ENCODE data around the gene TRIO.

The TRIO gene

DNA sequence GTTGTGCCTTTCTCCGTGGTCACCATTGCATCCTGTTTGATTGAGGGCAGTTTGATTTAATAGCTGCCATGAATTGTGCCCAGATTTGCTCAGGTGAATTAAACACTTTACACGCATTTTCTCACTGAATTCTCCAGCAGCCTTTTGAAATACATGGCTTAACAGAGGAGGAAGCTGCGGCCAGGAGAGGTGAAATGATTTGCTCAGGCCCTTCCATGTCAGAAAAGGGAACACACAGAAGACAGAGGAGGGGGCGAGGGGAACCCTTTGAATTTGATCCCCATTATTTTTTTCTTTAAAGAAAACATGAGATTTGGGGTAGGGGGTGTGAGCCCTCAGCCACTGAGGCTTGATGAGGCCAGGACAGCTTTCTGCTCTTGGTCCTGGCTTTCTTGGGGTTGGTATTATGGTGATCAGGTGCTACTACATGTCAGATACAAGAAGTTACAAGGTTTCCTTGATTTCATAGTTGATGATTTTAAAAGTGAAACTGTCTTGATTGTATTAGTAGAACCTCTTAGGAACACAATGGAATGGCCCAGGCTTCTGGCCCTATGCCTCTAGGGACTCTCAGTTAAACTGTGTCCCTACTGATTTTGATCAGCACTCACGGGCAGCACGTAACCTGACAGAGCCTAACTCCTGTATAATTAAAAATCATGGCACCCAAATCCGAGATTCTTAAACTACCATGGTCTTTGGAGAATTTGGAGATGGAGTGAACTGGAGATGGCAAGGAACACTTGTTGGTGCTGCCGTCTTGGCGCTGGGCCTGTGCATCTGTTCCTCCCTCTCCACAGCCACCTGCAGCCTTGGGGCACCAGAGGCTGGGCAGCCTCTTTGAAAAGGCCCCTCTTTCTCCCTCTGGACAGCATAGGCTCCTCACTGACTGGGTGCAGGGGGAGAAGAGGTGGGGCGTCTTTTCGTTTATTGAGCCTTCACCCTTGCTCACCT lies 107.9 kb downstream of the TRIO start:
- Mint-ChIP-seq H3K27ac (peak overlapping the region; percentile 62), H3K27me3 (no peaks in the 10 kb centered on the region), H3K9me3 (peaks cover 2 to 3% of the 10 kb centered on the region in 2 donors), H3K4me3 (peak overlapping the region in 1 of 2 donors; percentile 3), H3K4me1 (peaks cover 44 to 64% of the 10 kb centered on the region in 2 donors), H3K36me3 (peaks cover 6 to 12% of the 10 kb centered on the region in 2 donors)
- ATAC-seq (replicated peaks) (peak; percentile 62 to 68), DNase-seq (no peak)

DNA sequence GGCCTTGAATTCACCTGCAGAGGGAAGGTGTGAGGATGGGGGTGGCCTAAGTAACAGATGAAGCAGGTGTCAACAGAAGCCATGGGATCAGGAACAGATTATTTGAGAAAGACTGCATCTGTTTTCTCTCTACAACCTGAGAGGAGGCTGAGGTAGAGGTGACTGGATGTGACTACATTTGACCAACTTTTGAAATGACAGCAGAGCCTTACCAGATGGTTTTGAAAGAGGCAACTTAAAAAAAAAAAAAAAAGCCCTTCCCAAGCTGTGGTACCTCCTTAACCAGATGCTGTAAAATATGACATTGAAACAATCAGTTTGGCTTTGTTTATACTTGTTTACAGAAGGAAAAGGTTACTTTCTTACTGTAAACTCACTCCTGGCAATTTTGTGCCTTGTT lies 108.6 kb downstream of the TRIO start:
- H3K27me3 Mint-ChIP-seq, result no peaks in the 10 kb centered on the region
- ATAC-seq (replicated peaks) (peak; percentile 38), DNase-seq (no peak)
- peaks cover 5 to 8% of the 10 kb centered on the region in 2 donors for H3K9me3 Mint-ChIP-seq
- H3K4me3 Mint-ChIP-seq, result no peak overlapping the region
- peaks cover 43 to 65% of the 10 kb centered on the region in 2 donors for H3K4me1 Mint-ChIP-seq
- peaks cover 10 to 17% of the 10 kb centered on the region in 2 donors for H3K36me3 Mint-ChIP-seq
- H3K27ac Mint-ChIP-seq, result no peak overlapping the region

DNA sequence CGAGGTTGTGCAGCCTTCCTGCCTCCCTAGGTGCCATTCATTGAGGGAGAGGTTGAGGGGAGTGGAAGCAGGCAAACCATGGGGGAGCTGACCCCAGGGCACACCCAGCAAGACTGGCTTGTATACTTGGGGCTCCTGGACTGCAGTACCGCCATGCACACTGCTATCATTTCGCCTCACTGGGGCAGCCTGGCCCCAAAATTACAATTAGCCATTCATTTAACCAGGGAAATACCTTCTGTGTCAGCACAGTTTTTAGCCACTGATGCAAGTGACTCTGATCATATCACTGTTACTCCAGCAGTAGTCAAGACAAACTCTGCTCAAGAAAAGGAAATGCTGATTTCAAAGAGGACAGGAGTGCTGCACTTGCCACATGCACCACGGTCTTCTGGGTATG lies 109.7 kb downstream of the TRIO start:
- Mint-ChIP-seq H3K27ac (no peak overlapping the region), H3K36me3 (peaks cover 15 to 18% of the 10 kb centered on the region in 2 donors), H3K4me1 (peaks cover 46 to 70% of the 10 kb centered on the region in 2 donors)

DNA sequence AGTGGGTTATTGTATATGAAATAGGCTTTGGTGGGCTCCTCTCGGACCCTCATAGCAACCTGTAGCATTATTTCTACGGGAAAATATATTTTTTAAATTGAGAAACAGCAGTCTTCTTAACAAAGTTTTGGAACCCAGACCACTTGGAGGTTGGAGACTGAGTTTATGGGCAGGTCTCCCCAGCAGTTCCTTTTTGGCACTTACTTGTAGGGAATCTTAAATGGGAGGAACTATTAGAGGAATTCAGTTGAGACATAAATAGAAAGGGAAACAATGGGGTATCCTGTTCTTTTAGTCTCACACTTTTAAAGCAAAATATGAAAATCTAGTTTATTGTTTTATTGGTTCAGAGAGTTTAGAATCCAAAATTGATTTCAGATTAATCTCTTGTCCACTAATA lies 111.5 kb downstream of the TRIO start:
- no peak overlapping the region for H3K4me3 Mint-ChIP-seq
- no peak for DNase-seq
- H3K9me3 Mint-ChIP-seq, result peaks cover 8 to 10% of the 10 kb centered on the region in 2 donors
- H3K27me3 Mint-ChIP-seq, result no peaks in the 10 kb centered on the region
- peaks cover 46 to 67% of the 10 kb centered on the region in 2 donors for H3K4me1 Mint-ChIP-seq
- peaks cover 15 to 18% of the 10 kb centered on the region in 2 donors for H3K36me3 Mint-ChIP-seq
- H3K27ac Mint-ChIP-seq, result no peak overlapping the region
- no peak for ATAC-seq (replicated peaks)

More for the DNA sequence above, 109.7 kb downstream of the TRIO start:
- ATAC-seq (replicated peaks), result peak in 1 of 2 donors; percentile 27
- H3K27me3 Mint-ChIP-seq, result no peaks in the 10 kb centered on the region
- no peak overlapping the region for H3K4me3 Mint-ChIP-seq
- H3K9me3 Mint-ChIP-seq, result peaks cover 8 to 10% of the 10 kb centered on the region in 2 donors
- no peak for DNase-seq

DNA sequence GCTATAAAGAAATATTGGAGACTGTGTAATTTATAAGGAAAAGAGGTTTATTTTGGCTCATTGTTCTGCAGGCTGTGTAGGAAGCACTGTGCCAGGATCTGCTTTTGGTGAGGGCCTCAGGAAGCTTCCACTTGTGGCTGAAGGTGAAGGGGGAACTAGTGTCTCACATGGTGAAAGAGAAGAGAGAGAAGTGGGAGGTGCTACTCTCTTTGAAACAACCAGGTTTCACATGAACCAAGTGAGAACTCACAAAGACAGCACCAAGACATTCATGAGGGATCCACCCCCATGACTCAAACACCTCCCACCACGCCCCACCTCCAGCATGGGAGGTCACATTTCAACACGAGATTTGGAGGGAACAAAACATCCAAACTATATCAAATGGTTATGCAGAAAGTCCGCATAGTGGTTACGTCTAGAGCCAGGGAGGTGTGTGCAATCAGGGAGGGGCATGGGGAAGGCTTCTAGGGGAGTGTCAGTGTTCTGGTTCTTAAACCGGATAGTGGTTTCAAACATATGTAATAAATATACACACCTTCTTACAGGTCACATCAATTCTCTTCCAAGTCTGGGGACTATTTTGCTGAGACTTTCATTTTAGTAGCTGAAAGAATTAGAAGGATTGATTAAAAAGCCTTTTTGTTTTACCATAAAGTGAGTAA lies 113.0 kb downstream of the TRIO start:
- peaks cover 8 to 10% of the 10 kb centered on the region in 2 donors for H3K9me3 Mint-ChIP-seq
- H3K4me3 Mint-ChIP-seq, result no peak overlapping the region
- H3K27me3 Mint-ChIP-seq, result no peaks in the 10 kb centered on the region
- H3K4me1 Mint-ChIP-seq, result peaks cover 40 to 58% of the 10 kb centered on the region in 2 donors
- DNase-seq (no peak), ATAC-seq (replicated peaks) (no peak)
- H3K27ac Mint-ChIP-seq, result no peak overlapping the region
- peaks cover 15 to 18% of the 10 kb centered on the region in 2 donors for H3K36me3 Mint-ChIP-seq

DNA sequence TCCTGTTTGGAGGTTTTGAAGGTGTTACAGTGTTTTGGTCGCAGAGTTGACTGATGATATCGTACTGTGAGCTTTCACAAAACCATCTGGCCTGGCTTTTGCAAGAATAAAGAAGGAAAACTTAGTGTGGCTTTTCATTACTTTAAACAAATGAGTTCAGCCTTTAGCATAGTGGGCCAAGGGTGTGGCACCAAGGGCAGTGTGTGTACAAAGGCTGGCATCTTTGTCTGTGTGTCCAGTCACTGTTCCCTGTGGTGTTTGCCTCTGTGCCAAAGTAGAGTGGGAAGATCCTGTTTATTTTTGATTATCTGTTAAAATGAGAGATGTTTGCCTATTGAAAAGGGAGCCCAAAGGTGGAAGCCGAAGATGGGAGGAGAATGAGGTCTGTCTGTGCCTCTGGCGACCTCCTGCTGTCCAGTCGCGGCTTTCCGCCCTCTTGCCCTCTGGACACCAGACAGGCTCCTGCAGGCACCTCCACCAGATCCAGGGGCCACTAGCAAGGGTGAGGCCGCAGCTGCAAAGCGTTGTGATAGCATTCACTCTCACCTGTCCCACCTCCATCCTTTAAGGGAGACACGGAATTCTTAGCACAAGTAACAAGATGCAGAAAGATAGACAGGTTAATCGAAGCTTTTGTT lies 113.7 kb downstream of the TRIO start:
- ATAC-seq (replicated peaks) (no peak), DNase-seq (no peak)
- H3K27ac Mint-ChIP-seq, result peak overlapping the region; percentile 1
- H3K9me3 Mint-ChIP-seq, result peaks cover 8 to 10% of the 10 kb centered on the region in 2 donors
- peaks cover 40 to 56% of the 10 kb centered on the region in 2 donors for H3K4me1 Mint-ChIP-seq
- no peaks in the 10 kb centered on the region for H3K27me3 Mint-ChIP-seq
- H3K4me3 Mint-ChIP-seq, result no peak overlapping the region
- peaks cover 15 to 18% of the 10 kb centered on the region in 2 donors for H3K36me3 Mint-ChIP-seq

- ATAC-seq (replicated peaks), result peak; percentile 81 to 82
- no peak overlapping the region for H3K4me3 Mint-ChIP-seq
- H3K27ac Mint-ChIP-seq, result no peak overlapping the region
- no peaks in the 10 kb centered on the region for H3K27me3 Mint-ChIP-seq
- H3K9me3 Mint-ChIP-seq, result peaks cover 8 to 10% of the 10 kb centered on the region in 2 donors
- H3K4me1 Mint-ChIP-seq, result peaks cover 39 to 58% of the 10 kb centered on the region in 2 donors
- peaks cover 15 to 18% of the 10 kb centered on the region in 2 donors for H3K36me3 Mint-ChIP-seq
- DNase-seq, result peak; percentile 27
Measured at GRCh38 chr5:14257995-14258403, 114.9 kb downstream of the TRIO start.

GRCh38 chr5:14258840-14259239 lies 115.7 kb downstream of the TRIO start:
- H3K4me1 Mint-ChIP-seq, result peaks cover 44 to 67% of the 10 kb centered on the region in 2 donors
- DNase-seq (no peak), ATAC-seq (replicated peaks) (peak; percentile 46 to 48)
- H3K9me3 Mint-ChIP-seq, result peaks cover 8 to 10% of the 10 kb centered on the region in 2 donors
- H3K36me3 Mint-ChIP-seq, result peaks cover 13 to 18% of the 10 kb centered on the region in 2 donors
- no peaks in the 10 kb centered on the region for H3K27me3 Mint-ChIP-seq
- peak overlapping the region; percentile 60 to 65 for H3K4me3 Mint-ChIP-seq
- H3K27ac Mint-ChIP-seq, result no peak overlapping the region

DNA sequence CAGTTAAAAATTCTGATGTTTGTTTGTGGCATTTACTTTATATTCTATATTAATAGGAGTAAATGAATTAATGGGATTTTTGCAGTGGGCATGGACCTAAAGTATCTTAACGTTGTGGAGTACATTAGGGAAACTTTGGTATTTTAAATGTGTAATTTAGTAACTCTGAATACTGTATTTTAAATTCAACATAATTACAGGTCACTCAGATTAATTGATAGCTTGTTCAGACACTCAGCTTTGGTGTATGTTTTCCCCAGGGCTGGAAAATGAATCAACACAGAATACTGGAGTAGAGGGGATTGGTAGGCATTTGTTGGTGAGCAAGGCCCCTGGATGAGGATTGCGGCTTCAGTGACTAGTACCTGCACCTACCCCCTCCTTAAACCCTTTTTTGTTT lies 117.5 kb downstream of the TRIO start:
- H3K36me3 Mint-ChIP-seq, result peaks cover 12 to 13% of the 10 kb centered on the region in 2 donors
- DNase-seq (no peak), ATAC-seq (replicated peaks) (no peak)
- peaks cover 8 to 10% of the 10 kb centered on the region in 2 donors for H3K9me3 Mint-ChIP-seq
- H3K27ac Mint-ChIP-seq, result peak overlapping the region; percentile 42
- H3K4me1 Mint-ChIP-seq, result peaks cover 50 to 74% of the 10 kb centered on the region in 2 donors
- H3K27me3 Mint-ChIP-seq, result no peaks in the 10 kb centered on the region
- H3K4me3 Mint-ChIP-seq, result no peak overlapping the region

DNA sequence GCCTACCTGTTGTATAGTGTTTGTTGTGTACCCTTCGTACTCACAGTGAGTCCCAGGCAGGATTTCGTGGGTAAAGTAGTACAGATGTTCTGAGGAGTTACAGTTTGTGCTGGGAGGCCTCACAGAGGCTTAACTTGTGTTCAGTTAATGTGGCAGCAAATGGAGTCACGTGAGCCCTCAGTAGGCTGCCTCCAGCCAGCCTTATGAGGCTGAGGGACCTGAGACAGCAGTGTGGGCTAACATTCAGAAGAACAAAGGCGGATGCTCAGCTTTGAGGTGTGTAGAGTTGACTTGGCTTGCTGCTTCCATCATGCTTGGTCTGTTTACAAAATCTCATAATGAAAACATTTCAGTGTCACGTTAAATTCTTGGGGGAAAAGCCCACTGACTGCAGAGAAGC lies 118.1 kb downstream of the TRIO start:
- Mint-ChIP-seq H3K4me3 (no peak overlapping the region), H3K36me3 (peaks cover 7% of the 10 kb centered on the region in 2 donors), H3K27me3 (no peaks in the 10 kb centered on the region), H3K9me3 (peaks cover 4 to 5% of the 10 kb centered on the region in 2 donors), H3K4me1 (peaks cover 46 to 72% of the 10 kb centered on the region in 2 donors), H3K27ac (peak overlapping the region; percentile 57)
- ATAC-seq (replicated peaks) (no peak), DNase-seq (no peak)

- H3K27me3 Mint-ChIP-seq, result no peaks in the 10 kb centered on the region
- H3K36me3 Mint-ChIP-seq, result peaks cover under 1 to 2% of the 10 kb centered on the region in 2 donors
- peaks cover 0 to under 1% of the 10 kb centered on the region in 2 donors for H3K9me3 Mint-ChIP-seq
- H3K27ac Mint-ChIP-seq, result peak overlapping the region; percentile 15
- peaks cover 42 to 68% of the 10 kb centered on the region in 2 donors for H3K4me1 Mint-ChIP-seq
- DNase-seq (no peak), ATAC-seq (replicated peaks) (no peak)
- no peak overlapping the region for H3K4me3 Mint-ChIP-seq
Measured at GRCh38 chr5:14261856-14262611, 118.9 kb downstream of the TRIO start.

- no peaks in the 10 kb centered on the region for H3K36me3 Mint-ChIP-seq
- H3K4me1 Mint-ChIP-seq, result peaks cover 42 to 68% of the 10 kb centered on the region in 2 donors
- H3K4me3 Mint-ChIP-seq, result no peak overlapping the region
- no peaks in the 10 kb centered on the region for H3K9me3 Mint-ChIP-seq
- no peak for DNase-seq
- no peak overlapping the region for H3K27ac Mint-ChIP-seq
- ATAC-seq (replicated peaks), result no peak
- no peaks in the 10 kb centered on the region for H3K27me3 Mint-ChIP-seq
Measured at GRCh38 chr5:14263113-14263512, 120.0 kb downstream of the TRIO start.

GRCh38 chr5:14263699-14264098 lies 120.6 kb downstream of the TRIO start:
- ATAC-seq (replicated peaks), result no peak
- H3K36me3 Mint-ChIP-seq, result no peaks in the 10 kb centered on the region
- H3K4me1 Mint-ChIP-seq, result peaks cover 42 to 68% of the 10 kb centered on the region in 2 donors
- H3K27me3 Mint-ChIP-seq, result no peaks in the 10 kb centered on the region
- no peak for DNase-seq
- no peak overlapping the region for H3K27ac Mint-ChIP-seq
- no peak overlapping the region for H3K4me3 Mint-ChIP-seq
- H3K9me3 Mint-ChIP-seq, result no peaks in the 10 kb centered on the region

Data from stimulated activated naive B cell treated with anti-CD40 and anti-IgM and Interleukin-4, amounts not matched to agents 10 μg/mL and 1 μg/mL and 100 μg/mL, for 72 hours (primary cell).